HG03103 (cell line): ENCODE data around the gene METTL9.
"Not testable (repeated sequence)": the region's sequence is repeated elsewhere in the genome, so short reads cannot be mapped to it uniquely, and the experiment has no call there.

Experiments
- ATAC-seq: cut with Tn5 transposase; IDR thresholded peaks from one replicate; pipeline ENCODE4 v1.9.1; 2021; ENCODE audit warnings: low read depth; ENCODE audit not compliant: unreplicated experiment

Gene METTL9

DNA sequence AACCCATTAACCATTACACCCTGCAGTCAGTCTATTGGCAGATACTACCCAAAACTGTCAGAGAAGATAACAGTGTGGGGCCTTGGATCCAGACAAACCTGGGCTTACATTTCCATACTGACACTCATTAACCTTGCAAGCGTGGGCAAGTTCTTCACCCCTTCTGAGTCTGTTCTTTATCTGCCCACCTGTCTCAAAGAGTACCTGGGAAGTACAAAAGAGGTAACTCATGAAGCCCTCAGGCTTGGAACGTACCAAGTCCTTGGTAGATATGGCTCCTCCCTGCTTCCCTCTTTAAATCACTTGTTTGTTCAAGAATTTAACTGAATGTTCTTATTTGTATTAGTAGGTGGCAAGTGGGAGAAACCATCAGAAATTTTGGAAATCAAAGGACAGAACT is 55.5 kb downstream of the METTL9 start:
- no peak for ATAC-seq

DNA sequence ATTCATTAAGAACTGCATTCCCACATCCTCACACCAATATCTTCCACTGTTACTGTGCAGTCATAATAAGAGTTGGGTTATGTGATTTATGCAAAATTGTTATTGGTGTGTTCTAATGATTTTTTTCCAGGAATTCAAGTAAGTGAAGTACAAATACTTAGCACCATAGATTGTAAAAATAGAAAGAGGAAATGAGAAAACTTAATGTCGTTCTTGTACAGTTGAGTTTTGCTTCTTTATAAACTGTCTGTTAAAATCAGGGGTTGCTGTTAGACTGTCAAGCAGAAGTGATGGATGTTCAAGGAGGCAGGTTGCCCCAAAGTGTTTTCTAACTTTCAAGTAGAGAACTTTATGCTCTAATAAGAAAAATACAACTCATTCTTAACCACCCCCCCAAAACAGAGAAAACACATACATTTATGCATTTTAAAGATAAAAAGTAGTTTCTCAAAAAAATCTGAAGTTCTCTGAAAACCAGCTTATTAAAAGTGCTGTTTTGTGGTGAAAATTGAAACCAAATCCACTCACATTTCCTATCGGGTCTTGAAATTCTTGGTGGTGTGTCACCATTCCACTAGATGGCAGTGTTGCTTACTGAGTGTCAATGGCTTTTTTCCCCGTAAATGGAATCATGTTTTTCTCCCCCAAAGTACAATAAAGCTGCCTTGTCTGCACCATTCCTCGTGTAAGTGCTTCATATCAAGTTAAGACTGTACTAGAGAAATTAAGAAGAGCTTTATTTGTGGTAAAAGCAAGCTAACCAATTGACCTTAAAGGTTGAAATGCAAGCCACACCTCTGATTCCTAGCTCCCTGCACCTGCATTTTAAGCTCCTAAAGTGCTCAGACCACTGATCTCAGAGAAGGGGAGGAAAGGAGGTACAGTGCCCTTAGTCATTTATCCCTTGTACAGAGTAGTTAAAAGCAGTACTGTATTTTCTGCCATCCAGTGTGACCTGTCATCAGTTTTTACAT is 57.7 kb downstream of the METTL9 start:
- no peak for ATAC-seq

DNA sequence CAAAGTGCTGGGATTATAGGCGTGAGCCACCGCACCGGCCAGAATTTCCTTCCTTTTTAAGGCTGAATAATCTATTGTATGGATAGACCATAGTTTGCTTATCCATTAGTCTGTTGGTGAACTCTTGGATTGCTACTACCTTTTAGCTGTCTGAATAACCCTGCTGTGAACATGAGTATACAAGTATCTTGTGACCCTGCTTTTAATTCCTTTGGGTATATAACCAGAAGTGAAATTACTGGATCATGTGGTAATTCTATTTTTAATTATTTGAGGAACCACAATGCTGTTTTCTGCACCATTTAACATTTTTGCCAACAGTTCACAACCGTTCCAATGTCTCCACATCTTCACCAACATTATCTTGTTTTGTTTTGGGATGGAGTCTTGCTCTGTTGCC is 59.7 kb downstream of the METTL9 start:
- no peak for ATAC-seq

DNA sequence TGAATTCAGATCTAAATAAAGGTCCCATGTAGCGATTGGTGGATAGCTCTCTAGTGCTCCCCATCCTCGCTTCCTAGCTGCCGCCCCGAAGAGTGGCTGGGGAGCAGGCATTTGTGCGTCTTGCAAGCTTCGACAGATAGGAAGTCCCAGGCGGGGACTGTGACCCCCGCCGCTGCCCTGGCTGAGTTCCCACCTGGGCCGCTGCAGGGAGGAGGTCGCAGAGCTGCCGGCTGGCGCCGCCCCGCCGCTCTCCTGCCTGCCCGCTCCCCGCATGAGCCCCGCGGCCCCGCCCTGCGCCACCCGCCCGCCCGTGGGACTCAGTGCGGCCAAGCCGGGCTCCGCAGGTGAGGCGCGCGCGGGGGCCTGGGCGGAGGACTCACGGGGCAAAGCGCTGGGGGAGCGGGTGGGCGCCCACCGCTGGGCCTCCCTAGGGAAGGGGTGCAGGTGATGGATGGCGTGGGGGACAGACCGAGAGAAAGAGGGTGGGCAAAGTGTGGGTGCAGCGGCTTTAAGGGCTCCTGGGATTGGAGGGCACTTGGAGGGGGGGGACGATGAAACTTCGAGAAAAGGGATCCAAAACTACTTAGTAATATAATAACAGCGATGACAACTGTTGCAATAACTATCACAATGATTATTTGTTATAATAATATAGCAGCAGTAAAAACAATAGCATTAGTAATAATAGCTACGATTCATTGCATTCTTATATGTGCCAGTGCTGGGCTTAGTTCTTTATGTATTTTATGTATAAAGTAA is 64.7 kb downstream of the METTL9 start, which contains the start of gene OTOA:
OTOA (plus strand) TSS at position 80 of the 759 bp plus-strand sequence. CDS start 14,547 bp downstream, outside the sequence.
- ATAC-seq, result no peak

DNA sequence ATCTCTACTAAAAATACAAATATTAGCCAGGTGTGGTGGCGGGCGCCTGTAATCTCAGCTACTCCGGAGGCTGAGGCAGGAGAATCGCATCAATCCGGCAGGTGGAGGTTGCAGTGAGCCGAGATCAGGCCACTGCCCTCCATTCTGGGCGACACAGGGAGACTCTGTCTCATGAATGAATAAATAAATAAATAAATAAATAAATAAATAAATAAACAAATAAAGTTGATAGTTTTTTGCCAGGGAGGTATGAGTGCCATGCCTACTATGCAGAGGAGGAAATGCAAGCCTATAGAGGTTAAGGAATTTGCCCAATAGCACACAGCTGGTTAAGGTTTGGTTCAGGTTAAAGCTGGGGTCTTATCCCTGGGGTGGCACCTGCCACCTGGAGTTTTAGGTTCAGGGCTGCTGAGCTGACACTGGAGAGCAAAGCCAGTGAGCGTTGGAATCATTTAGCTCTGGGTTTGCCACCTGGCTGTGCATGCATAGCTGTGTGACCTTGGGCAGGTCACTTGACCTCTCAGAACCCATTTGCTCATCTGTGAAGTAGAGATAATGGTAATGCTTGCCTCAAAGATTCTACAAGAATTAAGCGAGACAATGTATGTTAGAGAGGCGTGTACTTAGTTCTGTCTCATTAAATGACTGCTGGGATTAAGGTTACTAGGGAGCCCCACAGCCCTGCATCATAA is 65.6 kb downstream of the METTL9 start:
- no peak for ATAC-seq

DNA sequence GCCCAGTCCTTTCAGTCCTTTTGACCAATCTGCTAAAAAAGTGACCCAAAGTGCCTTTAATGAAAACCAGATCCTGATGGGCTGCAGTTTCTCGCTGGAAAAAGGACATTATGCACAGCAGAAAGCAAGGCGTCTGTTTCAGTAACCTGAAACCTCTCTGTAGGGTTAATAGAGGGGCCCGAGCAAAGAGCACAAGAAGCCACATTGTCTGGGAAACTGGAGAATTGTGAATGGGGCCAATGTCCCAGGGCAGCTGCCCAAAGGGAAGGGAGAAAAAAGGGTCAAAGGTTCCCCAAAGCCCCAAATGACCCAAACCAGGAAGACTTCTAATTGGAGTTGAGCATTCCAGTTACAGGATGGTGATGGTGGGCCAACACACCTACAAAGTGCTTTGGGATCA is 67.4 kb downstream of the METTL9 start:
- no peak for ATAC-seq

DNA sequence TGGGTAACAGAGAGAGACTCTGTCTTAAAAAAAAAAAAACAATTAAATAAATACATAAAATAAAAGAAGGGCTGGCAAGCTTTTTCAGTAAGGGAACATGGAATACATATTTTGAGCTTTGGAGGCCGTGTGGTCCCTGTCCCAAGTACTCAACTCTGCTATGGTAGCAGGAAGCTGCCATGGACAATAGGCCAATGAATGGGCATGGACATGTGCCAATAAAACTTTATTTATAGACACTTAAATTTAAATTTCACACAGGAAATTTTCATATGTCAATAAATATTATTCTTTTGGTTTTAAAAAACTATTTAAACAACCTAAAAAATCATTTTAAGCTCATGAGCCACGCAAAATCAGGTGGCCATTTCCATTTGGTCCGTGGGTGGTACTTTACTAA is 68.2 kb downstream of the METTL9 start:
- no peak for ATAC-seq

DNA sequence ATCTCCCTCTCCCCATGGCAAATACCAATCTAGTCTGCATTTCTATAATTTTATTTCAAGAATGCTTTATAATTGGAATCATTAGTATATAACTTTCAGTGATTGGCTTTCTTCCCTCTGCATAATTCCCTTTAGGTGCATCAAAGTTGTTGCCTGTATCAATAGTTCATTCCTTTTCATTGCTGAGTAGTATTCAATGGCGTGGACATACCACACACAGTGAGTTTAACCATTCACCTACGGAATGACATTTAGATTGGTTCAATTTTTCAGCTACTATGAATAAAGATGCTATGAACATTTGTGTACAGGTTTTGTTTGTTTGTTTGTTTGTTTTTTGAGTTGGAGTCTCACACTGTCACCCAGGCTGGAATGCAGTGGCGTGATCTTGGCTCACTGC is 74.1 kb downstream of the METTL9 start:
- ATAC-seq, result no peak

DNA sequence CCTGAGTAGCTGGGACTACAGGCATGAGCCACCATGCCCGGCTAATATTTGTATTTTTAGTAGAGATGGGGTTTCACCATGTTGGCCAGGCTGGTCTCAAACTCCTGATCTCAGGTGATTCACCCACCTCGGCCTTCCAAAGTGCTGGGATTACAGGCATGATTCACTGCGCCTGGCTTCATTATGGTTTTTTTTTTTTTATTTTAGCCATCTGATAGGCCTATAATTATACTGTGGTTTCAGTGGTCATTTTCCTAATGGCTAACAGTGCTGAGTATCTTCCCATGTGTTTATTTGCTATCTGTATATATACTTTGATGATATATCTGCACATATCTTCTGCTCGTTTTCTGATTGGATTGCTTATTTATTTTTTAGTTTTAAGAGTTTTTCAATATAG is 75.1 kb downstream of the METTL9 start:
- ATAC-seq, result not testable (repeated sequence)

DNA sequence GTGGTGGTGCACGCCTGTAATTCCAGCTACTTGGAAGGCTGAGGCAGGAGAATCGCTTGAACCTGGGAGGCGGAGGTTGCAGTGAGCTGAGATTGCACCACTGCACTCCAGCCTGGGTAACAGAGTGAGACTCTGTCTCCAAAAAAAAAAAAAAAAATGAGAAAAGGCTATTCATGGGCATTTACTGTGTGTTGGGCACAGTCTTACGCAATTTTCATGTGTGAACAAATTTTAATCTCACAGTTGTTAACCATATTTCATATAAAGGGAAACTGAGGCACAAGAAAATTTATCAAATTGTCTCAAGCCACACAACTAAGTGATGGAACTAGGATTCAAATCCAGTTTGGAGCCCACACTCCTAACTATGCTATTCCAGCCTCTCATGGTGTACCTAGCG is 81.3 kb downstream of the METTL9 start:
- ATAC-seq, result not testable (repeated sequence)

DNA sequence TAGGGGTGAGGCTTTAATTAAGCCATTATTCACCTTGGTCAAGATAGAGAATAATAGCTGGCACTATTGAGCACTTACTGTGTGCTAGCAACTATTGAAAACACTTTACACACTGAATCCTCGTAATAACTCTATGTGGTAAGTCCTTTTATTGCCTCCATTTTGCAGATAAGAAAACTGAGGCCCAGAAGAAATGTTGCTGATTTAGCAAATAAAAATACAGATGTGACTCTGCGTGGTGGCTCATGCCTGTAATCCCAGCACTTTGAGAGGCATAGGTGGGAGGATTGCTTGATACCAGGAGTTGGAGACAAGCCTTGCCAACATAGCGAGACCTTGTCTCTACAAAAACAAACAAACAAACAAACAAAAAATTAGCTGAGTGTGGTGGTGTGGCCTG is 83.8 kb downstream of the METTL9 start:
- ATAC-seq, result no peak

DNA sequence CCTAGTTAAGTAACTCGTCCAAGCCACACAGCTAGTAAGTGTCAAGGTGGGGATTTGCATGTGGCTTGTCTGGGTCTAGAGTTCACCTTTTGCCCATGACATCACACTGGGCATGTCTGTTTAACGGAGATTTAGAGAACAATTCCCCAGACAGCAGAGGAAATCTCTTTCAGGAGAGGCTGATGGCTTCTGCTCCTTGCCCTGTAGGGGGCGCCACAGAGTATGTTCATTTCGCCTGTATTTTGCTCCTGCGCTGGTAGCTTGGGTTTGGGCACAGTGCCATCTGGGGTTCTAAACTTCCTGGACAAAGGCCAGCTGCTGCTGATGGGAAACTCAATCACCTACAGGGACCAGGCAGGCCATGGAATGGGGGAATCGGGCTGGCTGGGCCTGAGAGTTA is 84.8 kb downstream of the METTL9 start:
- no peak for ATAC-seq

DNA sequence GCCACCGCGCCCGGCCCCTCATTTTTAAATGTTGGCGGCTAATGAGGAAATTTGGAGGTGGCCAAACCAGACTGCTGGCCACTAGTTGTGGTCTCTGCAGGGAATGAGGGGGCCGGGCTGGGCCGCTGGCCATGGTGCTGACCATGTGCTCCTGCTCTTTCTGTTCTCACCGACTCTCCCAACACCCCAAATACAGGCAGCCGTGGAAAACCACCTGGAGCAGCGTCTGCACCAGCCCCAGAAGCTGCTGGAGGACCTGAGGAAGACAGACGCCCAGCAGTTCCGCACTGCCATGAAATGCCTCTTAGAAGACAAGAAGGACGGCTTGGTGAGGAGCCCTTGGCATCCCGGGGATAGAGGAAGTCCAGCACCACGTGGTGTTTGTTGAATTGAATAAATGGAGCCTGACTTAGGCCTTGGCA is 85.7 kb downstream of the METTL9 start:
- no peak for ATAC-seq

DNA sequence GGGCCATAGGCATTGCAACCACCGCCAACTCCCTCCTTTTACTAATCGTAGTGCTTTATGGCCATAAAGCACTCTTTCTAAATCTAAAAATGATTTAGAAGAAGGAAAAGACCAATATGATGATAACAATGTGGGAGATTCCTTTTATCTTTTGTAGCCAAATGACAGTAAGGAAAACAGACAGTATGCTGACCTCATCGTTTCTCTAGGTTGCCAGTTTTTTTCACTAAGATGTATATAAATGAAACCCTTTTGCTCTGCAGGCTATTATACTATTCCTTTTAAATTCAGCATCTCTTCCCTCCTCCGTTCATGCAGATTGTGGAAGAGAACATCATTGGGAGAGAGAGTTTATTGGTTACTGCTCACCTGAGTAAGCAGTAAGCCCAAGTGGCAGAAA is 89.7 kb downstream of the METTL9 start:
- no peak for ATAC-seq

DNA sequence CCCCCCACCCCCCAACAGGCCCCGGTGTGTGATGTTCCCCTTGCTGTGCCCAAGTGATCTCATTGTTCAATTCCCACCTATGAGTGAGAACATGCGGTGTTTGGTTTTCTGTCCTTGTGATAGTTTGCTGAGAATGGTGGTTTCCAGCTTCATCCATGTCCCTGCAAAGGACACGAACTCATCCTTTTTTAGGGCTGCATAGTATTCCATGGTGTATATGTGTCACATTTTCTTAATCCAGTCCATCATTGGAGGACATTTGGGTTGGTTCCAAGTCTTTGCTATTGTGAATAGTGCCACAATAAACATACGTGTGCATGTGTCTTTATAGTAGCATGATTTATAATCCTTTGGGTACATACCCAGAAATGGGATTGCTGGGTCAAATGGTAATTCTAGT is 91.6 kb downstream of the METTL9 start:
- not testable (repeated sequence) for ATAC-seq

DNA sequence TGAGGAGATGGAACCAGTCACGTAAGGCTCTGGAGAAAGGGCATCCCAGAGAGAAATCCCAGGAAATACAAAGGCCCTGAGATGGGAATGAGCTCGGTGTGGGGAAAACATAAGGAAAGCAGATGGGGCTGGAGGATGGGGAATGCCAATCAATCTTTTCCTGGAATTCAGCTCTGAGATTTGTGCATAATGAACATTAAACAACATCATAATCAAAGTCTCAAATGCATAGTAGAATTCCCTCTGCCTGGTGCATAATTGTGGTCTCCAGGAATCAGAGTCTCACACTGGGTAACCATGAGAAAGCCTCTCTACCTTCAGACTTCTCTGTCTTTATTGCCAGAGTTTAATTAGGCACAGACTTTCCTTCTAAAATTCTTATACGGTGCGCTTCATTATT is 95.2 kb downstream of the METTL9 start:
- ATAC-seq, result no peak

DNA sequence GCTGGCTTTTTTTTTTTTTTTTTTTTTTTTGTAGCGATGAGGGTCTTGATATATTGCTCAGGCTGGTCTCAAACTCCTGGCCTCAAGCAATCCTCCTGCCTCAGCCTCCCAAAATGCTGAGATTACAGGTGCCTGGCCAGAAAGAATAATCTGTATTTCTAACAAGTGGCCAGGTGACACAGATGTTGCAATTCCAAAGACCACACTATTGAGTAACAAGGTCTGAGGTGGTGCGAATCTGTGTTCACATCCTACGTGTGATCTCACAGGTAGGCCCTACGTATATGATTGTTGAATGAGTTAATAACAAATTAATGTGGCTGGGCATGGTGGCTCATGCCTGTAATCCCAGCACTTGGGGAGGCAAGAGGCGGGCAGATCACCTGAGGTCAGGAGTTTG is 97.7 kb downstream of the METTL9 start:
- ATAC-seq, result no peak

DNA sequence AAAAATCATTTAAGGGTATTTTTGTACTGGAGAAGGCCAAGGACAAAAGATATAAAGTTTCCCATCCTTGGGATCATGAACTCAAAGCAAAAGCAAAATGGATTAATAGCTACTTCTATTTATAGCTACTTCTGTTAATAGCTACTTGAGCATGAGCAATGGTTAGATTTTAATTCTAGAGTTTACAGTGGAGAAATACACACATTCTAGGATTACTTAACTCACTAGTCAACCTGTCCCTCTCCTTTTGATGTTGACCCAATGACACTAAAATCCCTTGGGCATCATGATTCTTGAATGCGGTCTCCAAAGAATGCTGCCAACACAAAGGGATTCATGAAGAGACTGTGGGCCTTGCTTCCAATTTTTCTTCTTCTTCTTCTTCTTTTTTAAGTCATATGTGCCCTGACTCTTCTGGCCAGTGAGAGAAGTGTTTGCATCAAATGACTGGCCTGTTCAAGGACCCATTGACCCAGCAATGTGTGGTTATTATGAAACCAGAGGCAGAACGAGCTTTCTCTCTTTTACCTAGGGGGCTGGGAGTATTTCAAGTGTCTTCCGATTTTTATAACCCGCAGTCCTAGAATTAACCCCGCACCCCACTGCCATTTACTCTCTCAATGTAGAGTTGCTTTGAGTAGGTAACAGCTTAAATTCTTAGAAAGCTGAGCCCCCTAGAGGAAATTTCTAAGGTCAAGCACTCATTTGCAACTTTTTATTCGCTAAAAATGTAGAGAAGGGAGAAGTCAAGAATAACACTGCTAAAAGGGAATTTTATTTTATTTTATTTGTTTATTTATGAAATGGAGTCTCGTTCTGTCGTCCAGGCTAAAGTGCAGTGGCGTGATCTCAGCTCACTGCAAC is 99.0 kb downstream of the METTL9 start:
- ATAC-seq, result no peak

DNA sequence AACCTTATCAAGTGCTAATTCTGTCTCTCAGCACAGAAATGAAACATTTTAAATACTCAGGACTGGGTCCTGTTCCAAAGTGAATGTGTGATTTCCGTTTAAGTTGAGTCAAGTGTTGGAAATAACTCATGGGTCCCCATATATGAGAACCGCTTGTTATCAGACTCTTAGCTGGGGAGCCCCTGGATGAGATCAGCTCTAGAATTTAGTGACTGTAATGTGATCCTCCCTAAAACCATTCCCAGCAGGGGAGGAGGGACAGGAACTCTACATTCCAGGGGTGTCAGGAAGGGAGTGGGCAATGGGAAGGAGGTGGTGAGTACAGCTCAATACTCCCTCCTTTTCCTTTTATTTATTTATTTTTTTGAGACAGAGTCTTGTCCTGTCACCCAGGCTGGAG is 101.9 kb downstream of the METTL9 start:
- no peak for ATAC-seq

DNA sequence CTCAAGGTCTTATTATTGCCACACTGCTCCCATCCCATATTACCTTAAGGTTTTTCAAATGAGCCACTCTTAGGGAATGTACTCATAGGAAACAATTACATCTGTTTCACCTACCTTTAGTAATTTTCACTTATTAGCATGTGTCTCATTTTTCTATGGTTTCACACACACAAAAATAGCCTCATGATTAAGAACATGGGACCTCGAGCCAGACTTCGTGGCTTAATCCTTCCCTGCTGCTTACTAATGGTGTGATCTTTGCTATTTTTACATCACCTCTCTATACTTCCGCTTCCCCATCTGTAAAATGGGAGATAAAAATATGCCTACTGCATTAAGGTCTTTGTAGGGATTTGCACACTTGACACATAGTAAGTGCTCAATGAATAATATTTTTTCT is 102.9 kb downstream of the METTL9 start:
- no peak for ATAC-seq
